Activated naive CD8-positive, alpha-beta T cell treated with anti-CD3 and anti-CD28 coated beads for 36 hours (primary cell): ENCODE results near the gene SAC3D1. TPM values are rescaled to one million over a fixed set of nuclear protein-coding genes. Genes with fewer than 3 reads are reported as not detected.
"Not testable (repeated sequence)": the region's sequence is repeated elsewhere in the genome, so short reads cannot be mapped to it uniquely, and the experiment has no call there.

Source experiments
- DNase-seq: peaks from one replicate; pipeline ENCODE4 v3.0.0; 2021
- H3K27ac Mint-ChIP-seq: one replicate; pipeline ENCODE4 v1.8.0; 2022; ENCODE audit warnings: mild to moderate bottlenecking, moderate library complexity, mixed read lengths
- H3K27me3 Mint-ChIP-seq: one replicate; pipeline ENCODE4 v1.8.0; 2022; ENCODE audit warnings: mild to moderate bottlenecking, mixed read lengths
- H3K36me3 Mint-ChIP-seq: one replicate; pipeline ENCODE4 v1.8.0; 2021; ENCODE audit warnings: mild to moderate bottlenecking, mixed read lengths
- H3K4me1 Mint-ChIP-seq: one replicate; pipeline ENCODE4 v1.8.0; 2021; ENCODE audit warnings: mixed read lengths
- H3K4me3 Mint-ChIP-seq: one replicate; pipeline ENCODE4 v1.8.0; 2022; ENCODE audit warnings: mild to moderate bottlenecking, moderate library complexity, mixed read lengths
- H3K9me3 Mint-ChIP-seq: one replicate; pipeline ENCODE4 v1.8.0; 2022; ENCODE audit warnings: mixed read lengths
- total RNA-seq, 2 experiments: library from RNA; stranded (reverse); gene quantifications; one replicate each; pipeline ENCODE4 v1.2.3, GENCODE V29; 2021

Gene SAC3D1
- total RNA-seq, 2 experiments from 2014 or later = 16.2 to 17.3 TPM

DNA sequence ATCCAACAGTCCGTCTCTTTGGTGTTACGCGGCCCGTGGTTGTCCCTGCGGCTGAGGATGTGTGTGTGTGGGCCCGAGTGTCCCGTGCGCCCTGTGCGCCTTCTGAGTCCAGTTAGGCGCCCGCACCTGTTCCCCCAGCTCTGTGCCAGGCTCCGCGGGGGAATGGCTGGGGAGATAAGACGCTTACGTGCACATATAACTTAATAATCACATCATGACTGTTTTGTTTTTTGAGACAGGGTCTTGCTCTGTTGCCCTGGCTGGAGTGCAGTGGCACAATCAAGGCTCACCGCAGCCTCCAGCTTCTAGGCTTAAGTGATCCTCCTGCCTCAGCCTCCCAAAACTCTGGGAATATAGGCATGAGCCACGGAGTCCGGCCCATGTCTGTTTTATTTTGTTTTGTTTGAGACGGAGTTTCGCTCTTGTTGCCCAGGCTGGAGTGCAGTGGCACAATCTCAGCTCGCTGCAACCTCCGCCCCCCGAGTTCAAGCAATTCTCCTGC, 26.2 kb upstream of the SAC3D1 start:
- peaks cover 26% of the 10 kb centered on the region for H3K36me3 Mint-ChIP-seq
- H3K27me3 Mint-ChIP-seq = no peaks in the 10 kb centered on the region
- H3K27ac Mint-ChIP-seq = peak overlapping the region; percentile 93
- no peak for DNase-seq
- H3K9me3 Mint-ChIP-seq = no peaks in the 10 kb centered on the region
- peaks cover 20% of the 10 kb centered on the region for H3K4me1 Mint-ChIP-seq
- peak overlapping the region; percentile 90 for H3K4me3 Mint-ChIP-seq

DNA sequence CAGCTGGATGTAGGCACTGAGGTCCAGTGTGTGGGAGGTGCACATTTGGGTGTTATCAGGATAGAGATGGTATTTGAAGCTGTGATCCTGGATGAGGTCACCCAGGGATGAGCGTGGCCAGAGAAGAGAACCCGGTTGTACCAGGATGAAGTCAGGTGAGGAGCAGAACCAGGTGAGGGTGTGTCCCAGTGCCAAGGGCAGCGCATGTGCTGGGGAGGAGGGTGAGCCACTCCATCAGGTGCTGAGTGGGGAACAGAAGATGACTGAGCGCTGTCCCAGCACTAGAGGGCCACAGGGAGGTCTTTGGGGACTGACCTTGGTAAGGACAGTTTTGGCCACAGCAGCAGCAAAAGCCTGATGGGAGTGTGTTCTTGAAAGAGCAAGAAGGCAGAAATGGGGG, 24.3 kb upstream of the SAC3D1 start:
- Mint-ChIP-seq H3K9me3 (no peaks in the 10 kb centered on the region), H3K36me3 (peaks cover 28% of the 10 kb centered on the region), H3K4me3 (no peak overlapping the region), H3K4me1 (peaks cover 20% of the 10 kb centered on the region), H3K27me3 (no peaks in the 10 kb centered on the region), H3K27ac (peak overlapping the region; percentile 34)
- no peak for DNase-seq

DNA sequence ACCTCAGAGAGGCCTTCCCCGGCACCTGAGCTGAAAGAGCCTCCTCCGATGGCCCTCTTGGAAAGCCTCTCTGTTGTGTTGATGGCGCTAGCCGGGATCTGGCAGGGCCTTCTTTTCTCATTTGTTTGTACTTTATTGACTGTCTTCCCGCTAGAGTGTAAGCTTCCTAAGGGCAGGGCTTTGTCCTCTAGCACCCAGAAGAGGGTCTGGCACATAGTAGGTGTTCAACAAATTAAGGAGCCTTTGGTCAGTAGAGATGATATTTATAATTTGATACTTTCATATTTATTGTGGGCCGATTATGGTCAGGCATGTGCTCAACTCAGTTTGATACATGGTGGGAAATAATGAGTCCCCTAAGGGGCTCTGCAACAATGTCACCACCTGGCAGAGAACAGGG, 23.1 kb upstream of the SAC3D1 start:
- DNase-seq = no peak
- H3K4me3 Mint-ChIP-seq = no peak overlapping the region
- no peaks in the 10 kb centered on the region for H3K9me3 Mint-ChIP-seq
- peaks cover 20% of the 10 kb centered on the region for H3K4me1 Mint-ChIP-seq
- no peak overlapping the region for H3K27ac Mint-ChIP-seq
- peaks cover 28% of the 10 kb centered on the region for H3K36me3 Mint-ChIP-seq
- no peaks in the 10 kb centered on the region for H3K27me3 Mint-ChIP-seq

DNA sequence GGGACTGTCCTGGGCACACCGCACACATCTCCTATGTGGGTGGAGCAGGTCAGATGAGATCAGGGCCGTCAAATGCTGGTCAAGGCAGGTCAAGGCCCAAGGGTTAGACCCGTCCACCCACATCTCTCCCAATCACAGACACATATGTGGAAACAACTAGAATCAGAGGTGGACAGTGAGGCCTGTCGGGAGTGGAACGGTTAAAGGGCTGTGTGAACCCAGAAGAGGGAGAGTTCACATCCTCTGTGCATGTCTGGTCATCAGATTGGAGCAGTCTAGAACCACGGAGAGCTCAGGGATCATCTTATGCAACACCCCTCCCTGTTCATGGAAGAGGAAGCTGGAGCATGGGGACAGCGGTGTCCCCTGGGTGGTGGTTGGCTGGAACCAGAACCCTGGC, 21.2 kb upstream of the SAC3D1 start:
- Mint-ChIP-seq H3K9me3 (no peaks in the 10 kb centered on the region), H3K4me3 (no peak overlapping the region), H3K27ac (no peak overlapping the region), H3K27me3 (no peaks in the 10 kb centered on the region), H3K4me1 (peaks cover 16% of the 10 kb centered on the region), H3K36me3 (peaks cover 28% of the 10 kb centered on the region)
- no peak for DNase-seq

DNA sequence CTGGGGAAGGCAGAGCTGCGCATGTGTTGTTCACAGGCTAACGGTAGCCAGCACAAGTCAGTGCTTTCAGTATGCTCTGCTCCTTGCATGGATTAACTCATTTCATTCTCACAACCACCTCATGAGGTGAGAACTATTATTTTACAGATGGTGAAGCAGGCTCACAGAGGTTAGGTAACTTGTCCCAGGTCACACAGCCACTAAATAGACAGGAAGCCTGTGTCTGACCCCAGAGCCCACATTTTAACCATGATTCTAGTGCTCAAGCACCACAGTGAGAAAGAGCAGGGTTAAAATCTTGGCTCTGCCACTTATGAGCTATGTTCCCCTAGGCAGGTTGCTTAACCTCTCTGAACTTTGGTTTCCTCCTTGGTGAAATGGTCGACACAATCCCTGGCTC, 20.0 kb upstream of the SAC3D1 start:
- Mint-ChIP-seq H3K27ac (no peak overlapping the region), H3K9me3 (no peaks in the 10 kb centered on the region), H3K4me3 (no peak overlapping the region), H3K27me3 (no peaks in the 10 kb centered on the region), H3K36me3 (peaks cover 23% of the 10 kb centered on the region), H3K4me1 (peaks cover 11% of the 10 kb centered on the region)
- DNase-seq = no peak

DNA sequence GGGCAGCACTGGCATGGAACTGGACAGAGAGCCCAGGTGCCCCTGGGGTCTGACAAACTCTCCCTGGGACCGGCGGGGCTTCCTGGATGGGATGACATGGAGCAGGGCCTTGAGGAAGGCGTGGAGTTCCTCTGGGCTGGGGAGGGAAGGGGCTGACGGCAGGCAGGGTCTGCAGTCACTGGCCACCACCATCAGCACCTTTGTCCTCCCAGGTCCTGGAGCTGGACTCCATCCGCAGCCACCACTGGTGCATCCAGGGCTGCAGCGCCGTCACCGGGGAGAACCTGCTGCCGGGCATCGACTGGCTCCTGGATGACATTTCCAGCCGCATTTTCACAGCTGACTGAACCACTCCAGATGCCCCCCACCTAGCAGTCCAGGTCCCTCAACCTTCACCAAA, 19.5 kb upstream of the SAC3D1 start:
- Mint-ChIP-seq H3K36me3 (peaks cover 18% of the 10 kb centered on the region), H3K4me3 (no peak overlapping the region), H3K27me3 (no peaks in the 10 kb centered on the region), H3K27ac (no peak overlapping the region), H3K9me3 (no peaks in the 10 kb centered on the region), H3K4me1 (peaks cover 6% of the 10 kb centered on the region)
- DNase-seq = no peak

DNA sequence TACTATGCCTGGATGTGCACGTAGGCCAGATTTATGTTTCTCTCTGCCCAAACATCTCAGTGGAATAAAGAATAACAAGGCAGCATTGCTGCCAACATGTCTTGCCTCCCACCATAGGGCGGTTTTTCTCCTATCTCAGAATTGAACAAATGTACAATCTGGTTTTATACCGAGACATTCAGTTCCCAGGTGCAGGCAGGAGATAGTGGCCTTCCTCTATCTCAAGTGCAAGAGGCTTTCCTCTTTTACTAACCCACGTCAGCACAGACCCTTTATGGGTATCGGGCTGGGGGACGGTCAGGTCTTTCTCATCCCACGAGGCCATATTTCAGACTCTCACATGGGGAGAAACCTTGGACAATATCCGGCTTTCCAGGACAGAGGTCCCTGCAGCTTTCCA, 17.5 kb upstream of the SAC3D1 start:
- H3K27me3 Mint-ChIP-seq = not testable (repeated sequence)

DNA sequence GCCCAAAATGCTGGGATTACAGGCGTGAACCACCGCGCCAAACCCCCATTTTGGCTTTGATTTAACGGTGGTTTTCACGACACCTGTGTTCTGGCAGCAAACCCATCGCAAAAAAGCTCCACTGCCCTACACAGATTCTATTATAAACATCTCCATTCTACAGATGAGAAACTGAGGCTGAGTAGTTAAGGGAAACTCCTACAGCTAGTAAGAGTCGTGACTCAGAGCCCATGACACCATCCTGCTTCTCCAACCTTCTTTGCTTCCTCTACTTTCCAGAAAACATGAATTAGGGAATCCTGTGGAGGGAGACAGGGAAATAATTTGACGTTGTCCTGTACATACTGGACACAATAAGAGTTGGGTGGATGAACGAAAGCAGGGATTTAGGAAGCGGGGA, 14.2 kb upstream of the SAC3D1 start:
- Mint-ChIP-seq H3K36me3 (peaks cover under 1% of the 10 kb centered on the region), H3K27ac (peak overlapping the region; percentile 80), H3K4me1 (peaks cover 16% of the 10 kb centered on the region), H3K9me3 (no peaks in the 10 kb centered on the region), H3K4me3 (peak overlapping the region; percentile 73), H3K27me3 (no peaks in the 10 kb centered on the region)
- no peak for DNase-seq

More for the DNA sequence above, 17.5 kb upstream of the SAC3D1 start:
- not testable (repeated sequence) for H3K36me3 Mint-ChIP-seq, H3K27ac Mint-ChIP-seq, H3K9me3 Mint-ChIP-seq, DNase-seq, H3K4me3 Mint-ChIP-seq
- H3K4me1 Mint-ChIP-seq = peaks cover 12% of the 10 kb centered on the region

DNA sequence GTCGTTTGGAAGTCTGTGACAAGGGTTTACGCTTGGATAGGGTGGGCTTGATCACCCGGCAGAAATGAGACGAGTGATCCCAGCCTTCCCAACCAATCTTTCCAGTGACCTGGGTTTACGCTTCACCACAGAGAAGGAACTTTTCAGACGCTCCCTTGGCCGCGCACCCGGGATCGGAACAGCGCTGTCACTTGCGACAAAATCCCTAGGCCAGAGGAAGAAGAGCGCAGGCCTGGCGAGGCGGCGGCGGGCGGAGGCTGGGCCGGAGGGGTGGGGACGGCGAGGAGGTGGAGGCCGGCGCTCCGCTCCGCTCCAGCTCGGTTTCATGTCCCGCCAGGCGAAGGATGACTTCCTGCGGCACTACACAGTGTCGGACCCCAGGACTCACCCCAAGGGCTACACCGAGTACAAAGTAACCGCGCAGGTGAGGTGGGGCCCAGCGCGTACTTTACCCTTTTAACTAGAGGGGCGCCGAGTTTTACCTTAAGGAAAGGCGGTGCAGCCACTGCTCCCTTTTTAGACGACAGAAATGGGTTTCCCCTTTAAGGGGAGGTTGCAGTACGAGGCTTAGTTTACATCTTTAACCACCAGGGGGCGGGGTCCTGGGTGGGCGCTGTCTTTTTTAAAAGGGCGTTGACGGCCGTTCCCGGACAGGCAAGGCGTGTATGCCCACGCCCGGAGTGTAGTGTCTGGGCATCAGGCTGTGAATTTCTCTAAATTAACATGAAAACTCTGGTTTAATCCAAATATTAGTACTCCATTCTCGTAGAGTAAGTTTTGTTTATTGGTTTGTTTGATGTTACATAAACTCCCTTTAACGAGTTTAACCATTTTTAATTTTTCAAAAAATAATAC, 13.6 kb upstream of the SAC3D1 start, which contains the start of gene SNX15:
Gene SNX15, plus strand, starts transcription at position 227 of the 855 bp plus-strand sequence. Its CDS starts 99 bp downstream, at position 326.
- Mint-ChIP-seq H3K9me3 (no peaks in the 10 kb centered on the region), H3K4me1 (peaks cover 16% of the 10 kb centered on the region), H3K4me3 (peak within 1 kb of the TSS; percentile 73), H3K27ac (peak within 1 kb of the TSS; percentile 80), H3K27me3 (no peaks in the 10 kb centered on the region), H3K36me3 (peaks cover 1% of the 10 kb centered on the region)
- DNase-seq = peak; percentile 87

DNA sequence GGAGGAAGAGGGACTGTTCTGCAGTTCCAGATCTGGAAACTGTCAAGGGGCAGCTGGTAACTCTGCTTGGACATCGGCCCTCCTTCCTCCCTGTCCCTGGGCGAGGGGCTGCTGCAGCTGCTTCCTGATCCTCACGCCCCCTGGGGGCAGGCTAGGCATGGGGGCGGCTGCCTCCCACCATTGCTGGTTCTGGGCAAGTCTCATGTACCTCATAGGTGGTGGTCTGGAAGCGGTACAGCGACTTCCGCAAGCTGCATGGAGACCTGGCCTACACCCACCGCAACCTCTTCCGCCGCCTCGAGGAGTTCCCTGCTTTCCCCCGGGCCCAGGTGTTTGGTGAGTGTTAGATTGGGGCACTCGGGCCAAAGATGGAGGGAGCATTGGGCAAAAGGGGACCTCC, 8.8 kb upstream of the SAC3D1 start:
- Mint-ChIP-seq H3K36me3 (peaks cover 1% of the 10 kb centered on the region), H3K27me3 (no peaks in the 10 kb centered on the region), H3K4me1 (peaks cover 12% of the 10 kb centered on the region), H3K4me3 (no peak overlapping the region), H3K9me3 (no peaks in the 10 kb centered on the region), H3K27ac (no peak overlapping the region)
- DNase-seq = no peak

DNA sequence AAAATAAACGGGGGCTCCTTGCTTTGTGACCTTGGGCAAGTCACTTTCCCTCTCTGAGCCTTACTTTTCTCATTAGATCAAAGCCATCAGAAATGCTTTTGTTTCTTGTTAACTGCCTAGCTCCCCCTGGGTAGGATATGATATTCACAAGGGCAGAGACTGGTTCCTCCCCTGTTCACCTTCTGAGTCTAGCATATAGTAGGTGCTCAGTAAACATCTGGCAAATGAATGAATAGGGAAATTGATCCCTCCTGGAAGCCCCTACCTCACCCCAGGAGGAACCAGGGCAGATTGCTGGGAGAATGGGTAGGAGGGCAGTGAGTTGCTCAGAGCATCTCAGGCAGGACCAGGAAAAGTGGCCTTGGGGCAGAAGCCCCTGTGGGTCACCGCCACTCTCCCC, 6.6 kb upstream of the SAC3D1 start:
- DNase-seq = no peak
- H3K27ac Mint-ChIP-seq = no peak overlapping the region
- peaks cover 1% of the 10 kb centered on the region for H3K36me3 Mint-ChIP-seq
- no peaks in the 10 kb centered on the region for H3K9me3 Mint-ChIP-seq
- no peak overlapping the region for H3K4me3 Mint-ChIP-seq
- no peaks in the 10 kb centered on the region for H3K27me3 Mint-ChIP-seq
- H3K4me1 Mint-ChIP-seq = no peaks in the 10 kb centered on the region

DNA sequence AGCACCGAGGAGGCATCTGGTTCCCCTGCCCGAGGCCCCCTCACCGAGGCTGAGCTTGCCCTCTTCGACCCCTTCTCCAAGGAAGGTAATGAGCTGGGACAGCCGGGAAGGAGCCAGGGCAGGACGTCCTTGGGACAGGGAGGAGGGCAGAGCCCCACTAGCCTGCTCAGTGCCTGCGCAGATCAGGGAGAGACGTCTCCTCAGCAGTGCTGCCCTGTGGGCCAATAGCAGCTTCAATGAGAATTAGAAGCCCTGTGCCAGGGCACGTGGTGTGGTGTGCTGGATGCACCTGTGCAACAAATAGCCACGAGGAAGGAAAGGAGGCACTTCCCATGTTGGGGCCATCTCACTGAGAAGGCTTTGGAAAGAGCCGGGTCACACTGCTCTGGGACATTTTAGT, 5.4 kb upstream of the SAC3D1 start:
- Mint-ChIP-seq H3K9me3 (no peaks in the 10 kb centered on the region), H3K4me3 (no peak overlapping the region)

DNA sequence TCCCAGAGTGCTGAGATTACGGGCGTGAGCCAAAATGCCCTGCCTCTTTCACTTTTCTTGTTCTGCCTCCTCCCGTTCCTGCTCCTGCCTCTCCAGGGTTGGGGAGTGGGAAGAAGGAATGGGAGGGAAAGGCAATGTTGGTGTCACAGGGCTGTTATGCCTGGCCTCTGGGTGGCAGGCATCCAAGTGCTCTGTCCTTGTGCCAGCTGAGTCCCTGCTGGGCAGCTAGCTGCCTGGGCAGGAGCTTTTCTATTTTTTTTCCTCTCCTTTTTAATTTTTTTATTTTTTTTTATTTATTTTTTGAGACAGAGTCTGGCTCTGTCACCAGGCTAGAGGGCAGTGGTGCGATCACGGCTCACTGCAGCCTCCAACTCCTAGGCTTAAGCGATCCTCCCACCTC, 4.1 kb upstream of the SAC3D1 start:
- H3K27me3 Mint-ChIP-seq = no peaks in the 10 kb centered on the region

More for the DNA sequence above, 5.4 kb upstream of the SAC3D1 start:
- Mint-ChIP-seq H3K36me3 (peaks cover 1% of the 10 kb centered on the region), H3K27ac (no peak overlapping the region), H3K27me3 (no peaks in the 10 kb centered on the region), H3K4me1 (peaks cover 2% of the 10 kb centered on the region)
- no peak for DNase-seq

DNA sequence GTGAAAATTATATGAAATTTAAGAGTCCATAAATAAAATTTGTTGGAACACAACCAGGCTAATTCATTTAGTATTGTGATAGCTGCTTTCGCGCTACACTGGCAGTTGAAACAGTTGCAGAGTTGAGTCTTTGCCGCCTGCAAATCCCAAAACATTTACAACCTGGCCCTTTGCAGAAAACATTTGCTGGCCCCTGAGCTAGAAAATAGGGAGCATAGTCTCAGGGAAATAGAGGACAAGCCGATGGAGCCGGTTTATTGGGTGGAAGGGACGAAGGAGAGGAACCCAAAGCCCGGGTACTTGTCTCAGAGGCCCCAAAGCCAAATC, 527 bp upstream of the SAC3D1 start:
- peak overlapping the region; percentile 83 for H3K4me3 Mint-ChIP-seq
- peak overlapping the region; percentile 93 for H3K27ac Mint-ChIP-seq
- peaks cover 11% of the 10 kb centered on the region for H3K36me3 Mint-ChIP-seq
- no peak for DNase-seq
- H3K4me1 Mint-ChIP-seq = peaks cover 11% of the 10 kb centered on the region
- H3K9me3 Mint-ChIP-seq = no peaks in the 10 kb centered on the region
- no peaks in the 10 kb centered on the region for H3K27me3 Mint-ChIP-seq

More for the DNA sequence above, 4.1 kb upstream of the SAC3D1 start:
- no peaks in the 10 kb centered on the region for H3K9me3 Mint-ChIP-seq
- no peaks in the 10 kb centered on the region for H3K36me3 Mint-ChIP-seq
- H3K27ac Mint-ChIP-seq = no peak overlapping the region
- DNase-seq = no peak
- no peak overlapping the region for H3K4me3 Mint-ChIP-seq
- H3K4me1 Mint-ChIP-seq = peaks cover 5% of the 10 kb centered on the region

DNA sequence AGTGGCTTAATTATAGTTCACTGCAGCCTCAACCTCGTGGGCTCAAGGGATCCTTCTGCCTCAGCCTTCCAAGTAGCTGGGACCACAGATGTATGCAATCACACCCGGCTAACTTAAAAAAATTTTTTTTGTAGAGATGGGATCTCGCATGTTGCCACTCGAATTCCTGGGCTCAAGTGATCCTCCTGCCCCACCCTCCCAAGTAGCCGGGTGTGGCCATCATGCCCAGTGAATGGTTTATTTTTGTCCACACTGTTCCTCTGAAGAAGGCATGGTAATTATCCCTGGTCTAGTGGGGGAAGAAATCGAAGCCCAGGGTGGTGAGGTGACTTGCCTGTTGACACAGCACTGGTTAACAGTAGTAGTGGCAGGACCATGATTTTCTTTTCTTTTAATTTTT, 1.9 kb downstream of the SAC3D1 start:
- peaks cover 24% of the 10 kb centered on the region for H3K4me1 Mint-ChIP-seq

More for the DNA sequence above, 1.9 kb downstream of the SAC3D1 start:
- H3K27me3 Mint-ChIP-seq = no peaks in the 10 kb centered on the region
- peak overlapping the region; percentile 88 for H3K4me3 Mint-ChIP-seq
- H3K9me3 Mint-ChIP-seq = no peaks in the 10 kb centered on the region
- H3K27ac Mint-ChIP-seq = no peak overlapping the region
- DNase-seq = no peak
- H3K36me3 Mint-ChIP-seq = peaks cover 11% of the 10 kb centered on the region
